Measurements from ENCODE around the gene NEK10. TPM values are rescaled to one million over a fixed set of nuclear protein-coding genes. Genes with fewer than 3 reads are reported as not detected.

NEK10 gene
- total and polyA plus RNA-seq, 2 donors (not counting 3 experiments of a cell fraction or from before 2014, with no cell fraction given) = 0.32 to 5.0 TPM

GRCh38 chr3:27352047-27352446, 17.1 kb downstream of the NEK10 start:
- Histone ChIP-seq H2AFZ (ENCODE audit: low read depth, low read length) (no peak overlapping the region), H3K79me2 (ENCODE audit: control insufficient read depth, insufficient read depth, low read length) (no peaks in the 10 kb centered on the region), H3K9me1 (replicated peaks; ENCODE audit: control insufficient read depth, extremely low read depth, insufficient read depth, low read length) (no peaks in the 10 kb centered on the region), H3K9ac (replicated peaks; ENCODE audit: extremely low read depth, insufficient read depth, low read length) (no peak overlapping the region), H3K27me3 (ENCODE audit: control insufficient read depth in 2 of 2, insufficient read depth in 2 of 2, low read length in 2 of 2) (no peaks in the 10 kb centered on the region), H3K27ac (ENCODE audit: insufficient read depth, low read depth, low read length) (no peak overlapping the region), H3K9me3 (replicated peaks; ENCODE audit: control insufficient read depth, insufficient read depth, low read length) (no peaks in the 10 kb centered on the region), H3K4me3 (replicated peaks in 1 of 3; ENCODE audit: insufficient read depth in 1 of 3, low read depth in 1 of 3, low read length in 3 of 3) (no peak overlapping the region), H3K36me3 (ENCODE audit: control insufficient read depth in 2 of 2, extremely low read depth in 1 of 2, insufficient read depth in 2 of 2, low read length in 2 of 2) (no peaks in the 10 kb centered on the region), H4K20me1 (replicated peaks; ENCODE audit: control insufficient read depth, extremely low read depth, insufficient read depth, low read length) (no peaks in the 10 kb centered on the region), H3K4me1 (ENCODE audit: control insufficient read depth, extremely low read depth, insufficient read depth, low read length) (peaks cover 10% of the 10 kb centered on the region), H3K4me2 (ENCODE audit: insufficient read depth, low read length) (no peak overlapping the region)
- DNase-seq (ENCODE audit: low read depth, low spot score) = no peak
- TF ChIP-seq POLR2A (IDR thresholded peaks at IDR 0.05; ENCODE audit: low read depth, low read length) (no peak), FOS (IDR thresholded peaks at IDR 0.05; ENCODE audit: borderline replicate concordance, insufficient read depth, low read length) (no peak), CTCF (IDR thresholded peaks at IDR 0.05; ENCODE audit: extremely low read depth in 1 of 2, insufficient read depth in 1 of 2, low read depth in 1 of 2, low read length in 2 of 2) (no peak), JUN (IDR thresholded peaks at IDR 0.05; ENCODE audit: borderline replicate concordance, insufficient read depth, insufficient read length, low read depth) (no peak), MAX (IDR thresholded peaks at IDR 0.05; ENCODE audit: insufficient read depth, insufficient read length) (no peak), MYC (IDR thresholded peaks at IDR 0.05; ENCODE audit: low read depth, low read length) (no peak), POLR2AphosphoS5 (IDR thresholded peaks at IDR 0.05; ENCODE audit: insufficient read depth, low read depth, low read length) (no peak), GATA2 (IDR thresholded peaks at IDR 0.05; ENCODE audit: insufficient read depth, insufficient read length, low read depth, low read length) (no peak), EZH2 (IDR thresholded peaks at IDR 0.05; ENCODE audit: borderline replicate concordance, low read depth, low read length, severe bottlenecking) (no peak)
- ChIA-PET CTCF (no interaction called here), POLR2A (no interaction called here)
- intact Hi-C loops (cut with micrococcal nuclease) = no loop called here
- no TSS peak for BruUV-seq (replicated peaks)
- no peak for FAIRE-seq
- dilution Hi-C loops (cut with MboI; ENCODE audit: extremely low pct_ligation_motif_present, low sequenced_read_pairs) = no loop called here
